HL-60 (cell line): ENCODE measurements around the gene ITGAE.

Source experiments
- DNase-seq, 2 experiments: peaks; one replicate each; pipeline ENCODE4 v3.0.0-alpha.2; 2010 to 2020; ENCODE audit warnings: low read depth in 1 of 2, low spot score in 1 of 2
- H3K27ac ChIP-seq: fragments of 250-450 bp; sonication (Bioruptor Pico); replicated peaks from 2 replicates; pipeline ENCODE4 v1.5.1; 2020; ENCODE audit warnings: mild to moderate bottlenecking, moderate library complexity
- H3K27me3 ChIP-seq: fragments of 250-450 bp; sonication (Bioruptor Pico); 2 replicates; pipeline ENCODE4 v1.5.1; 2021; ENCODE audit warnings: mild to moderate bottlenecking, moderate library complexity; ENCODE audit not compliant: insufficient read depth, poor library complexity, severe bottlenecking
- H3K4me3 ChIP-seq: replicated peaks from 2 replicates; pipeline ENCODE4 v1.5.1; 2011; ENCODE audit warnings: mild to moderate bottlenecking, control low read depth, low read length; ENCODE audit not compliant: insufficient read depth
- CTCF ChIP-seq: IDR thresholded peaks from one replicate; pipeline ENCODE4 v1.5.1; 2011; ENCODE audit warnings: low read length, control low read depth, inconsistent platforms; ENCODE audit not compliant: insufficient read depth
- GABPA ChIP-seq: IDR thresholded peaks from 2 replicates; pipeline ENCODE4 v1.6.1; 2012; ENCODE audit warnings: low read depth
- POLR2AphosphoS5 ChIP-seq: IDR thresholded peaks from 2 replicates; pipeline ENCODE4 v1.6.1; 2012; ENCODE audit warnings: low read depth
- REST ChIP-seq: IDR thresholded peaks from 2 replicates; pipeline ENCODE4 v1.6.1; 2012; ENCODE audit warnings: low read depth; ENCODE audit not compliant: insufficient replicate concordance
- SPI1 ChIP-seq: IDR thresholded peaks from 2 replicates; pipeline ENCODE4 v1.6.1; 2012; ENCODE audit warnings: low read depth, mild to moderate bottlenecking, borderline replicate concordance

The ITGAE gene

GRCh38 chr17:3821101-3821500 lies 20.1 kb upstream of the ITGAE start:
- TF ChIP-seq SPI1: no peak
- TF ChIP-seq POLR2AphosphoS5: no peak
- TF ChIP-seq REST: no peak
- TF ChIP-seq CTCF: no peak
- TF ChIP-seq GABPA: no peak
- DNase-seq: no peak
- H3K27ac ChIP-seq: no peak overlapping the region
- no peaks in the 10 kb centered on the region for H3K27me3 ChIP-seq
- no peak overlapping the region for H3K4me3 ChIP-seq

- Histone ChIP-seq H3K27me3 (no peaks in the 10 kb centered on the region), H3K4me3 (no peak overlapping the region), H3K27ac (no peak overlapping the region)
- DNase-seq: no peak
- TF ChIP-seq POLR2AphosphoS5: no peak
- TF ChIP-seq REST: no peak
- TF ChIP-seq CTCF: no peak
- no peak for TF ChIP-seq GABPA
- TF ChIP-seq SPI1: no peak
These were observed 17.8 kb upstream of the ITGAE start for GRCh38 chr17:3818786-3819185.

DNA sequence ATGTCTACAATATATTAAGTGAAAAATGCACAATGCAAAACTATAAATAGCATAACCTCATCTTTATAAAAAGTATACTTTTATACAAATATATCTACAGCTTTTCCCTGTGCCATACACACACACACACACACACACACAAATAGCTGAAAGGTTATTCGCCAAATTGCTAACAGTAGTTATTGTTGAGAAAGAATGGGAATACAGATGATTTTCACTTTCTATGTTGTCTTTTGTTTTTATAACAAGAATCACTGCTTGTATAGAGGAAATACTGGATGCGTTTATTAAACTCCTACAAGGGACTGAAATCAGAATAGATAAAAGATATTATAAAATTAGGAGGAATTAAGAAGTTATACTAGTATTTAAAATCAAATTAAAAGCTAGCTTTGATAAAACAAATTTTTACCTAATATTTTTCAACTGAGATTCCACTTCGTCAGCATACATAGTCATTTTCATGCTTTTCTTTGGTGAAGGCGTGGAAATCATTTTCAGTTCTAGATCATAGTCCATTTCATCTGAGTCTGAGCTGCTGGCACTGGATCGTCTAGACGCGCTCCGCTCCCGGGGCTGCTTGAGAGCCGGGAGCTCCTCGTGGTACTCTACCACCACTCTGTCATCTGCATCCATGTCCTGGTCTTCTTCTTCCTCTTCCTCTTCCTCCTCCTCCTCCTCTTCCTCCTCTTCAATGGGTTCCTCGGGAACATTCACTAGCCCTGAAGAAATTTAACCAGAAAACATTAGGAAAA lies 17.0 kb upstream of the ITGAE start:
- Histone ChIP-seq H3K27ac (no peak overlapping the region), H3K4me3 (no peak overlapping the region), H3K27me3 (no peaks in the 10 kb centered on the region)
- no peak for DNase-seq
- no peak for TF ChIP-seq SPI1
- TF ChIP-seq GABPA: no peak
- no peak for TF ChIP-seq CTCF
- no peak for TF ChIP-seq POLR2AphosphoS5
- TF ChIP-seq REST: no peak
